ENCODE data around the gene SLC48A1. TPM values are rescaled to one million over a fixed set of nuclear protein-coding genes. Genes with fewer than 3 reads are reported as not detected.

Gene SLC48A1
- polyA plus RNA-seq, 3 donors: 9.4 to 19.6 (median 15.8) TPM

- H3K4me2 ChIP-seq (replicated peaks; ENCODE audit: extremely low read depth, low read length, poor library complexity, severe bottlenecking): no peak overlapping the region
- no peaks in the 10 kb centered on the region for H3K9me3 ChIP-seq (replicated peaks in 1 of 2; ENCODE audit: control insufficient read depth in 1 of 2, insufficient read depth in 1 of 2, low read length in 2 of 2)
- DNase-seq: no peak
- peaks cover 0 to 3% (median 0%) of the 10 kb centered on the region in 3 donors for H3K27me3 Mint-ChIP-seq (ENCODE audit: low read depth in 3 of 3)
- no peak overlapping the region for H3K4me3 ChIP-seq (replicated peaks in 1 of 3; ENCODE audit: low read depth in 2 of 3, low read length in 3 of 3)
- peaks cover 16% of the 10 kb centered on the region for H4K20me1 ChIP-seq (ENCODE audit: insufficient read depth, low read length)
- H3K79me2 ChIP-seq (ENCODE audit: insufficient read depth, low read length): peaks cover 30% of the 10 kb centered on the region
- no peak overlapping the region for H3K9ac ChIP-seq (ENCODE audit: insufficient read depth, low read length, poor library complexity, severe bottlenecking)
- H2AFZ ChIP-seq (ENCODE audit: insufficient read depth, low read depth, low read length, poor library complexity, severe bottlenecking): no peak overlapping the region
- no peaks in the 10 kb centered on the region for H3K27me3 ChIP-seq (ENCODE audit: control insufficient read depth in 2 of 2, insufficient read depth in 2 of 2, low read length in 2 of 2)
- peaks cover 70 to 82% of the 10 kb centered on the region in 2 donors for H3K4me1 ChIP-seq (ENCODE audit: control insufficient read depth in 1 of 2, insufficient read depth in 2 of 2, low read length in 2 of 2)
- intact Hi-C loops (cut with micrococcal nuclease): loop anchor here in 1 of 2 donors (2.0 kb wide), 1 partner anchor 14 kb away; no protein-coding TSS in a partner anchor
- 80% methylated on average over 2 of the region's 2 CpGs for WGBS (ENCODE audit: insufficient coverage)
- peaks cover 0 to under 1% of the 10 kb centered on the region in 2 donors for H3K36me3 Mint-ChIP-seq
- TF ChIP-seq, protein P1, sequence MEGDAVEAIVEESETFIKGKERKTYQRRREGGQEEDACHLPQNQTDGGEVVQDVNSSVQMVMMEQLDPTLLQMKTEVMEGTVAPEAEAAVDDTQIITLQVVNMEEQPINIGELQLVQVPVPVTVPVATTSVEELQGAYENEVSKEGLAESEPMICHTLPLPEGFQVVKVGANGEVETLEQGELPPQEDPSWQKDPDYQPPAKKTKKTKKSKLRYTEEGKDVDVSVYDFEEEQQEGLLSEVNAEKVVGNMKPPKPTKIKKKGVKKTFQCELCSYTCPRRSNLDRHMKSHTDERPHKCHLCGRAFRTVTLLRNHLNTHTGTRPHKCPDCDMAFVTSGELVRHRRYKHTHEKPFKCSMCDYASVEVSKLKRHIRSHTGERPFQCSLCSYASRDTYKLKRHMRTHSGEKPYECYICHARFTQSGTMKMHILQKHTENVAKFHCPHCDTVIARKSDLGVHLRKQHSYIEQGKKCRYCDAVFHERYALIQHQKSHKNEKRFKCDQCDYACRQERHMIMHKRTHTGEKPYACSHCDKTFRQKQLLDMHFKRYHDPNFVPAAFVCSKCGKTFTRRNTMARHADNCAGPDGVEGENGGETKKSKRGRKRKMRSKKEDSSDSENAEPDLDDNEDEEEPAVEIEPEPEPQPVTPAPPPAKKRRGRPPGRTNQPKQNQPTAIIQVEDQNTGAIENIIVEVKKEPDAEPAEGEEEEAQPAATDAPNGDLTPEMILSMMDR (IDR thresholded peaks at IDR 0.05): no peak
- peak overlapping the region in 1 of 7 donors; percentile 1 for H3K27ac Mint-ChIP-seq
- peaks cover 80% of the 10 kb centered on the region for H3K4me1 Mint-ChIP-seq
- H3K27ac ChIP-seq (ENCODE audit: low read depth in 1 of 2, low read length in 2 of 2): no peak overlapping the region
- no peak overlapping the region for H3K4me3 Mint-ChIP-seq
- no peaks in the 10 kb centered on the region for H3K36me3 ChIP-seq (replicated peaks in 1 of 2; ENCODE audit: control insufficient read depth in 1 of 2, insufficient read depth in 2 of 2, low read length in 2 of 2)
- peaks cover 0 to 3% (median 0%) of the 10 kb centered on the region in 7 donors for H3K9me3 Mint-ChIP-seq
These were observed 49.4 kb downstream of the SLC48A1 start for GRCh38 chr12:47822401-47822800.

- Histone ChIP-seq H3K9ac (ENCODE audit: insufficient read depth, low read length, poor library complexity, severe bottlenecking) (no peak overlapping the region), H4K20me1 (ENCODE audit: insufficient read depth, low read length) (peaks cover 11% of the 10 kb centered on the region), H3K4me2 (replicated peaks; ENCODE audit: extremely low read depth, low read length, poor library complexity, severe bottlenecking) (no peak overlapping the region), H3K9me3 (replicated peaks in 1 of 2; ENCODE audit: control insufficient read depth in 1 of 2, insufficient read depth in 1 of 2, low read length in 2 of 2) (no peaks in the 10 kb centered on the region), H3K27ac (ENCODE audit: low read depth in 1 of 2, low read length in 2 of 2) (no peak overlapping the region), H3K79me2 (ENCODE audit: insufficient read depth, low read length) (peaks cover 25% of the 10 kb centered on the region), H3K27me3 (ENCODE audit: control insufficient read depth in 2 of 2, insufficient read depth in 2 of 2, low read length in 2 of 2) (no peaks in the 10 kb centered on the region), H3K36me3 (replicated peaks in 1 of 2; ENCODE audit: control insufficient read depth in 1 of 2, insufficient read depth in 2 of 2, low read length in 2 of 2) (no peaks in the 10 kb centered on the region), H3K4me3 (replicated peaks in 1 of 3; ENCODE audit: low read depth in 2 of 3, low read length in 3 of 3) (no peak overlapping the region), H3K4me1 (ENCODE audit: control insufficient read depth in 1 of 2, insufficient read depth in 2 of 2, low read length in 2 of 2) (peaks cover 69 to 82% of the 10 kb centered on the region in 2 donors), H2AFZ (ENCODE audit: insufficient read depth, low read depth, low read length, poor library complexity, severe bottlenecking) (no peak overlapping the region)
- DNase-seq: no peak
- H3K27me3 Mint-ChIP-seq (ENCODE audit: low read depth in 3 of 3): peaks cover 0 to 3% (median 0%) of the 10 kb centered on the region in 3 donors
- intact Hi-C loops (cut with micrococcal nuclease): loop anchor here in 1 of 2 donors (2.0 kb wide), 1 partner anchor 14 kb away; no protein-coding TSS in a partner anchor
- H3K27ac Mint-ChIP-seq: peak overlapping the region in 2 of 7 donors; percentile 56 to 79
- TF ChIP-seq, protein P1 (IDR thresholded peaks at IDR 0.05): no peak
- H3K4me1 Mint-ChIP-seq: peaks cover 77% of the 10 kb centered on the region
- no peak overlapping the region for H3K4me3 Mint-ChIP-seq
- whole genome bisulfite sequencing (ENCODE audit: insufficient coverage): 100% methylated on average over 3 of the region's 3 CpGs
- no peaks in the 10 kb centered on the region for H3K36me3 Mint-ChIP-seq
- peaks cover 0 to 3% (median 0%) of the 10 kb centered on the region in 7 donors for H3K9me3 Mint-ChIP-seq
These were observed 49.8 kb downstream of the SLC48A1 start for GRCh38 chr12:47822863-47823262.

All from CD14-positive monocyte (primary cell).